GM18520 (cell line): ENCODE data around the gene PTHLH.

ENCODE experiments used
- ATAC-seq: cut with Tn5 transposase; IDR thresholded peaks from one replicate; pipeline ENCODE4 v1.9.1; 2021; ENCODE audit not compliant: unreplicated experiment

Gene PTHLH

DNA sequence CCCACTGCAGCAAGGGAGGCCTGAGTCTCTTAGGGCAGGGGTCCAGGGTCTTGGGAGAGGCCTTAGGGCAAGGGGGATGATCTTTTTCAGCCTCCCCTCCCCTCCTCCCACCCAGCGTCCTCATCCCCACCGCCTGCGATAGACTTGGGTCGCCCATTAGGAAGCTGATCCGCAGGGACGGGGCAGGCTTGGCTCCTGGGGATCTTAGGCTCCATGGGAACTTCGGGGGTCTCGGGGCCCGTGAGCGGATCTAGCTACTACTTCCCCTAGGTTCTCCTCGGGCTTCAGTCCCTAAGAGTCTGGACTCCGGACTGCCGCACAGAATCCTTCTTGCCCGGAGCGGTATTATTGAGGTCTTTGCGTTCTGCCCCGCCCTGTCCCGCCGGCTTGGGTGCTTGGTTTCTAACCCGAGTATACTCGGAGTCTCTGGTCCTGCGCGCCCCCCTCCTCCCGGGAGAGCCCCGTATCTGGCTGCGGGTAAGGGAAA is 2.2 kb upstream of the PTHLH start:
- ATAC-seq = no peak

DNA sequence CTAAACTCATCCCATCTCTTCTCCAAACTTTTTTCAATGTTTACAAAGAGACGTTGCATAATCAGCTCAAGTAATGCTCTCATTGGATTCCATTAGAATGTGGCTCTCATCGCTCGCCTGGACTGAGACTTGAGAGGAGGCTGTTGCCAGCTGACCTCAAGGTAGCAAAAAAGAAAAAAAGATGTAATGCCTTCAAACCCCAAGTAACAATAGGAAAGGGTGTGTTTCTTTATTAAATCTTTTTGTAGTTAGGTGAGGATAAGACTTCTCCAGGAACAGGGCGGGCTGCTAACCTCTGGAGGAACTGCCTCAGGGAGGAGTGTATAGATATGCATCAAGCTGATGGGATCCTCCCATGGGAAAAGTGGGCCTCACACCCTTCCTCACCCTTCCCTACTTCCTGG is 956 bp upstream of the PTHLH start:
- ATAC-seq = no peak

DNA sequence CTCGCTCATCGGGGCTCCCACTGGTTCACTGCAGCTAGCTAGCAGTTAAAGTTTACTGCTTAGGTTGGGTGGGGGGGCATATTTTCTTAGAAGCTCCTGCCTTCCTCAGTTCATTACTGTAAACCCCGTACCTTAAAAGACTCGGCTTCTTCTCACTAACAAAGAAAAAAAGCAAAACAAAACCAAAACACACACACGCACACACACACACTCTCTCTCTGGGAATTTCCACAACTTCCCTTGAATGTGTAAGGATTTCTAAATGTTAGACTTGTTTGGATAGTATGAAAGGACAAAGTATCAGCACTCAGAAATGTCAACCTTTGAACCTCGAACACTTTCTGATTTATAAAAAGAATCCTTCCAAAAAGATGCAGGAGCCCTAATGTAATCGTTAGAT is 927 bp downstream of the PTHLH start:
- ATAC-seq = no peak

DNA sequence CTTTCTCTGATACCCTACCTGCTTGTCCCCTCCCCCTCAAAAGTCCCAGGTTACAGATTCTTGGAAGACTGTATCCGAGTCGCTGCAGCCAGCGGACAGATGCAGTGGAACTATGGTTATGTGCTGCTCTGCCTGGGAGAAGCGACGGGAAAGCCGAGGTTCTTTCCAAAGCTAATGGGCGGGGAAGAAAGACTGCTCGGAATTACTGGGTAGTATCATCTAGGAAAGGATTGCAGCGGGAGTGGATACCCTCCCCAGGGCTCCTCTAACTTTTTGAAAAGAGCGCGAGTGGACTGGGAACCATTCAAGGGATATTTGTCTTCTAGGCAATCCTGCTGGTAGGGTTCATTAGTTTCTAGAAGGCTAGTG is 1.4 kb downstream of the PTHLH start:
- no peak for ATAC-seq

DNA sequence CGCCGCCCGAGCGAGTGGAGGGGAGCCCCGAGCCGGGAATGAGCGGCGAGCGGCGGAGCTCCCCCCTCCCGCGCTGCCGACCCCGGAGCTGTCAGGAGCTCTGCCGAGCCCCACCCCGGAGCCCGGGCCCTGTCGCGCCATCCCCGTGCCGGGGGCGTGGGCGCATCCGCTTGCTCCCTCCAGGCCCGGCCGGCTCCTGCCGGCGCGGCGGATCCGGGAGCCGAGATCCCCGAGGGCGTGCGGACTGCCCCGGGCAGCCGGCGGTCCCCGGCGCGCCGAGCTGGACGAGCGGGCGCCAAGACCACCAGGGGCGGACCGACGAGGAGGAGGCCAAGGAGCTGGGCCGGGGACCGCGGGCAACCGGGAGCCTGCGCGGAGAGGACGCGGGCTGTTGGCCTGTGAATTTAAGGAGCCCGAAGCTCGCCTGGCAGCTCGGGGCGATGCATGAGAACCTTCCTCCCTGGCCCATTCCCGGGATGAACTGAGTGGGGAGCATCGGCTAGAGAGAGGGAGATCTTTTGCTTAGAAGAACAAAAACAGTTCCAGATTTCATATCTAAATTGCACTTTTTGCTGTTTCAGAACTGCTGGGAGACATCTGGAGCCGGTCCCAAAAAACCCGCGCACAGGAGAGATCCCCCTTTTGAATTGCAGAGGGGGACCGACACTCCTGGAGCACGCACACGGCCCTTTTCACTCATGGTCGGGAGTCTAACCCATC is 2.0 kb downstream of the PTHLH start:
- ATAC-seq = peak; percentile 5

DNA sequence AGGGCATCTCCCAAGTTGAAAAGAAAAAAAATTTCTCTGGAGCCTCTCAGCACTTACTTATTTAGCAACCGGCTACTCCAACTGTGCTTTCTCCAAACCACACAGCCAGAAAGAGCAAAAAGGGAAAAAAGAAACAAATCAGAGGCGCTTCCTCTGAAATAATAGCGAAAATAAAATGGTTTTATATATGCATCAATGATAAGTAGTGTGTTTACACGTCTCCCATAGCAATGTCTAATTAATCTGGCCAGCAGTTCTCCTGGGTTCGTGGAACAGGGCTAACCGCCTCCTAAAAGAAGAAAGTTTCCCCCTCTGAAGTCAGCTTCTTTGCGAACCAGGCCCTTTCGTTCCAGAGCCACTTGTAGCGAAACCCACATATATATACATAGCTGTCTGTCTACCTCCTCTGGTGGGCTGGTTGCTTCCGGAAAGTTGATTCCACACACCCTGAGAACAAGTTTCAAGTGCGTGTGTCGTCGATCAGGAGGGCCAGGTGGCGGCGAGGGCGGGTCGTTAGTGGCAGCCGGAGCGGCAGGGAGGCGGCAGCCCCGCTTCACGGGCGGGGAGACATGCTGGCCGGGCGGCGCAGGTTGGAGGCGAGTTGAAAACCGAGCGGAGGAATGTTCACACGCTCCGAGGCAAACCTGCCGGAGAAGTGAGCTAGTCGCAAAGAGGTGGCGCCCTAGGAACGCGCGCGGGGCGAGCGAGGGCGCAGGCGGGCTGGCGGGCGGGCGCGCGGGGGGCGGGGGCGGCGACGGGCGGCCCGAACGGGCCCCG is 2.7 kb downstream of the PTHLH start:
- peak; percentile 41 for ATAC-seq

DNA sequence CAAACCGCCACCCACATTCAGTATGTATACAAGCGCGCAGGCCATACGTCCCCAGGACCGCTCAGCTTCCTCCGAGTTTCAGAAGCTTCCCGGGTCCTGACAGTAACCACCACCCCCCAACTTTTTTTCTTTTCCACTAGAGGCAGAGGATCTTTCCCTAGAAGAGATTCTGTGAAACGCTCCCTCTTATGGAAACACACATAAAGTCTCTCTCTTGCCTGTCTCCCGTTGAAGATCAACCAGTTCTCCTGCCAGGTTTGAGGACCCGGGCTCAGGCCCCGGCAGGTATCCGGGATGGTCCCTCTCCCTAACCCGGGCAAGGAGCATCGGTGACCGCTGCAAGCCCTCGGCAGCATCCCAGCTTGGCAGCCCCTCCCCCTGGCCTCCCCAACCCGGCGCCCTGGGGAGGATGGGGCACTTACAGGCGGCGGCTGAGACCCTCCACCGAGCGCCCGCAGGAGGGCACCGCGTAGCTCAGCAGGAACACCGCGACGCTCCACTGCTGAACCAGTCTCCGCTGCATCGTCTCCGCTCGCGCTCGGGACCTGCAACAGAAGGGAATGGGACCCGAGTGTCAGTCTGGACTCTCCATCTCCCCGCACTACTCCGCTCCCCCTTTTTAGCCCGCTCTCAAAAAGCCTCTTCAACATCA is 3.4 kb downstream of the PTHLH start:
- no peak for ATAC-seq

DNA sequence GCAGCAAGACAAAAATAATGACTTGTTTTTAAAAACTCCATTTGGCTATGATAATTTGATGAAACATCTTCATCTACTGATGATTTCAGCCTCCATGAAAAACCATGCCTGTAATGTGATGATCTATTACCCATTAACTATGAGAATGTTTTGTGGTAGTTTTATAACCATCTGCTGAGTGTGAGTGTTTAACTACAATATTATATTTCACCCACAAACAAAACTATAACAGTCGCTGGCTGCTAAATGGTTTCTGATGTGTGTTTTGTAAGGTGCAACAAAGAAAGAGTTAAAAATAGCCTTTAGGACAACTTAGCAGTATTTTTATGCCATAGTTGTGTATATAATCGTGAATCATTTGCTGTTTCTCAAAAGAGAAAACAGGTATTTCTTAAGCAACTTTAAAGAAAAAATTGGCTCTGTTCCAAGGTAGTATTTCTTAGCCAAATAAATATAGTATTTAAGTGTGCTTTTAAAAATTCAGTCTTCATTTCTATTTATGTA is 4.9 kb downstream of the PTHLH start:
- ATAC-seq = no peak

GRCh38 chr12:27966870-27967269 is 5.7 kb downstream of the PTHLH start:
- peak; percentile 82 for ATAC-seq

GRCh38 chr12:27965966-27966365 is 6.6 kb downstream of the PTHLH start:
- no peak for ATAC-seq

DNA sequence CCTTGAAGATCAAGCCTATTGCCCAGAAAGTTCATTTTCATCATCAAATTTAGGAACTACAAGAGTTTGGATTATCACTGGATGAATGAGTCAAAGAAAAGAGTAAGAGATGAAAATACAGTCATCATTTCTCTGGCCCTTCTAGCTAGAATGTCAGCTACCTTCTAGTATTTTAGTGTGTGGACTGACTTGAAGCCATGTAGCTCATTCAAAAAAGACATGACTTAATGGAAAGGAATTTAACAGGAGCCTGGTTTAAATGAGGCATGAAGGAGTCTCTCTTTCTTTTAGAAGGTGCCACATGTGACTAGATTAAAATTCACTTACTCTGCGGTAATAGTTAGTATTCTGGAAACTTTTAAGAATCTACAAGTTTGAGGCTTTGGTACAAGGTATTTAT is 7.1 kb downstream of the PTHLH start:
- ATAC-seq = no peak

- ATAC-seq = no peak
Observed at GRCh38 chr12:27964123-27964522, 8.4 kb downstream of the PTHLH start.

- no peak for ATAC-seq
Observed at GRCh38 chr12:27960821-27961220, 11.7 kb downstream of the PTHLH start.

DNA sequence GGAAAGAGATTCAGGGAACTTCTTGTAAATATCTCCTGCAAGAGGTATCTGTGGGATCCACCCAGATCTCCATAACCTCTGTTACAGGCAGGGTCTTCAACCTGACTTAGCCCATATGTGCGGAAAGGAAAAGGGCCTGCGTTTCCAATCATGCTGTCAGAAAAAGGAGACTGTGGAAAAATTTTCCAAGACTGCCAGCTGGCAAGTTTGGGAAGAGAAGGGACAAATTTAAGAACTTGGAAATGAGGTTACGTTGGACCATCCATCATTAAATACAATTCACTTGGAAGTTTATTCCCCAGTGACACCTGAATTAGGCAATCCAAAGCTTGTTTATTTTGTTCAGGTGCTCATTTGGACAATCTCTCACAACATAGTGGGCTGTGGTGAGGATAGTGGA is 13.9 kb downstream of the PTHLH start:
- no peak for ATAC-seq

- no peak for ATAC-seq
Observed at GRCh38 chr12:27957366-27957765, 15.2 kb downstream of the PTHLH start.

GRCh38 chr12:27953817-27954216 is 18.7 kb downstream of the PTHLH start:
- no peak for ATAC-seq

DNA sequence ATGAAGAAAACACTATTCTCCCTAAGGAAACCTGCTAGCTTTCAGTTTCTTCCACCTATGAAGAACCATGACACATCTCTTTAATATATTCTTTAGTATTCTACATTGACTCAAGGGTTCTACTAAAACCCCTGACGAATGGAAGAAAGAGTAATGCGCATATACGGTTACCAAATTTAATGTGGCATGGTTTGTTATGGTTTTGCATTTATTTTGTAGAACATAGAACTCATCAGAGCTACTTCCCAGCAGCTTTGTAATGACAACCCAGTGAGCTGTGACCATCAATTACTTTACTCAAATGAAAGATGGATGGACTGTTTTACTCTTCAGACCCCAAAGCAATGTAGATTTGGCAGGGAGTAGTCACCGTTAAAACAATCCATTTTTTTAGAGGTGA is 19.2 kb downstream of the PTHLH start:
- ATAC-seq = no peak

- no peak for ATAC-seq
Observed at GRCh38 chr12:27952510-27952909, 20.0 kb downstream of the PTHLH start.

GRCh38 chr12:27951898-27952297 is 20.6 kb downstream of the PTHLH start:
- no peak for ATAC-seq

- ATAC-seq = no peak
Observed at GRCh38 chr12:27946421-27946820, 26.1 kb downstream of the PTHLH start.

GRCh38 chr12:27940756-27941402 is 31.7 kb downstream of the PTHLH start:
- ATAC-seq = peak; percentile 71
